ENCODE measurements around the gene ZNF536.

Gene ZNF536

GRCh38 chr19:30359936-30360335, 12.2 kb upstream of the ZNF536 start:
- TF ChIP-seq, protein P1, sequence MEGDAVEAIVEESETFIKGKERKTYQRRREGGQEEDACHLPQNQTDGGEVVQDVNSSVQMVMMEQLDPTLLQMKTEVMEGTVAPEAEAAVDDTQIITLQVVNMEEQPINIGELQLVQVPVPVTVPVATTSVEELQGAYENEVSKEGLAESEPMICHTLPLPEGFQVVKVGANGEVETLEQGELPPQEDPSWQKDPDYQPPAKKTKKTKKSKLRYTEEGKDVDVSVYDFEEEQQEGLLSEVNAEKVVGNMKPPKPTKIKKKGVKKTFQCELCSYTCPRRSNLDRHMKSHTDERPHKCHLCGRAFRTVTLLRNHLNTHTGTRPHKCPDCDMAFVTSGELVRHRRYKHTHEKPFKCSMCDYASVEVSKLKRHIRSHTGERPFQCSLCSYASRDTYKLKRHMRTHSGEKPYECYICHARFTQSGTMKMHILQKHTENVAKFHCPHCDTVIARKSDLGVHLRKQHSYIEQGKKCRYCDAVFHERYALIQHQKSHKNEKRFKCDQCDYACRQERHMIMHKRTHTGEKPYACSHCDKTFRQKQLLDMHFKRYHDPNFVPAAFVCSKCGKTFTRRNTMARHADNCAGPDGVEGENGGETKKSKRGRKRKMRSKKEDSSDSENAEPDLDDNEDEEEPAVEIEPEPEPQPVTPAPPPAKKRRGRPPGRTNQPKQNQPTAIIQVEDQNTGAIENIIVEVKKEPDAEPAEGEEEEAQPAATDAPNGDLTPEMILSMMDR (IDR thresholded peaks at IDR 0.05; ENCODE audit: low read depth, low read length), result no peak
- no peak for TF ChIP-seq EZH2phosphoT487 (IDR thresholded peaks at IDR 0.05; ENCODE audit: low read depth)
- H2AFZ ChIP-seq (ENCODE audit: low read depth, low read length), result no peak overlapping the region
- H3K9me3 ChIP-seq (ENCODE audit: insufficient read depth, low read length), result no peaks in the 10 kb centered on the region
- H3K9ac ChIP-seq (ENCODE audit: low read length), result no peak overlapping the region
- no peaks in the 10 kb centered on the region for H3K79me2 ChIP-seq (ENCODE audit: low read length)
- H3K4me3 ChIP-seq (ENCODE audit: low read length), result no peak overlapping the region
- no peak overlapping the region for H3K27ac ChIP-seq (ENCODE audit: low read length)
- peaks cover 11% of the 10 kb centered on the region; the same call in 1 of the 2 replicates for H3K27me3 ChIP-seq (ENCODE audit: low read depth, low read length)
- H3K4me1 ChIP-seq (ENCODE audit: low read length), result no peaks in the 10 kb centered on the region
- no peaks in the 10 kb centered on the region for H4K20me1 ChIP-seq (ENCODE audit: insufficient read depth, low read length)
- H3K4me2 ChIP-seq (ENCODE audit: low read length), result no peak overlapping the region
- no peaks in the 10 kb centered on the region for H3K36me3 ChIP-seq (replicated peaks; ENCODE audit: low read depth, low read length)

DNA sequence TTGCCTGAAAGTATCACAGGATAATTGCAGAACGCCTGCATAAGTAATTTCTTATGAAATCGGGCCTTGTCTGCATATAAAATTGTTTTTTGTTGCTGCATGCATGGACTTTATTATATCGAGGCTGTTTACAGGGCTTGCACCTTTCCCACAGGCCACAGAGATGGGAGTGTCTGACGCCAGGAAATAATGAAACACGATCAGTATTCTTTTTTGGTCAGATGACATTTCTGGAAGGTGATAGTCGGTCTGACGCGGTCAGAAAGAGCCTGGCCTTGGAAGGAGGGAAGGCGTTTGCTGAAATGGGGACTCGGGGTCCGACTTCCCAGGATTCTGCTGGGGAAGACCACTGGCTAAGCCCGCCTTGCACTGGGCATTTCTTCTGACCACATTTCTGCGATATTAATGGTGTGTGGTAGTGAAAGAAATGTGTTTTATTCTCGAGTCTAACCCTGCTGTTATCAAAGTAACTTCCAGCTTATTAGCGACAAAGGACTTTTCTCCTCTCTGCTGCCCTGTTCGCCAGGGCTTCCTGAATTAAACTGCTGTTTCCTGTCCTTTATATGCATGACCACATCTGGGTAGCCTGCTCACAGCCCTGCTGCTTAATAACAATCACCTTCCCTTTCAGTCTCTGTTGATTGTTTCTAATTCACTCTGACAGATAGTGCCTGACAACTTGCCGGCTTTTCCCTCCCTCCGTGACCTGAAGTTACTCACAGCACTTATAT, 11.6 kb upstream of the ZNF536 start:
- Histone ChIP-seq H3K4me2 (ENCODE audit: low read length) (no peak overlapping the region), H3K9me3 (ENCODE audit: insufficient read depth, low read length) (no peaks in the 10 kb centered on the region), H3K36me3 (replicated peaks; ENCODE audit: low read depth, low read length) (no peaks in the 10 kb centered on the region), H4K20me1 (ENCODE audit: insufficient read depth, low read length) (no peaks in the 10 kb centered on the region), H3K4me1 (ENCODE audit: low read length) (no peaks in the 10 kb centered on the region), H3K27me3 (ENCODE audit: low read depth, low read length) (peaks cover 11% of the 10 kb centered on the region; the same call in 1 of the 2 replicates), H3K9ac (ENCODE audit: low read length) (no peak overlapping the region), H3K4me3 (ENCODE audit: low read length) (no peak overlapping the region), H2AFZ (ENCODE audit: low read depth, low read length) (no peak overlapping the region), H3K27ac (ENCODE audit: low read length) (no peak overlapping the region), H3K79me2 (ENCODE audit: low read length) (no peaks in the 10 kb centered on the region)
- TF ChIP-seq EZH2phosphoT487 (IDR thresholded peaks at IDR 0.05; ENCODE audit: low read depth), result no peak
- TF ChIP-seq, protein P1 (IDR thresholded peaks at IDR 0.05; ENCODE audit: low read depth, low read length), result no peak

- H3K4me1 ChIP-seq (ENCODE audit: low read length), result no peaks in the 10 kb centered on the region
- H3K9me3 ChIP-seq (ENCODE audit: insufficient read depth, low read length), result no peaks in the 10 kb centered on the region
- TF ChIP-seq, protein P1 (IDR thresholded peaks at IDR 0.05; ENCODE audit: low read depth, low read length), result no peak
- no peak for TF ChIP-seq EZH2phosphoT487 (IDR thresholded peaks at IDR 0.05; ENCODE audit: low read depth)
- no peak overlapping the region for H2AFZ ChIP-seq (ENCODE audit: low read depth, low read length)
- H3K27me3 ChIP-seq (ENCODE audit: low read depth, low read length), result peaks cover 11% of the 10 kb centered on the region; the same call in 1 of the 2 replicates
- no peak overlapping the region for H3K4me2 ChIP-seq (ENCODE audit: low read length)
- no peaks in the 10 kb centered on the region for H3K36me3 ChIP-seq (replicated peaks; ENCODE audit: low read depth, low read length)
- no peaks in the 10 kb centered on the region for H3K79me2 ChIP-seq (ENCODE audit: low read length)
- H4K20me1 ChIP-seq (ENCODE audit: insufficient read depth, low read length), result no peaks in the 10 kb centered on the region
- no peak overlapping the region for H3K27ac ChIP-seq (ENCODE audit: low read length)
- no peak overlapping the region for H3K9ac ChIP-seq (ENCODE audit: low read length)
- H3K4me3 ChIP-seq (ENCODE audit: low read length), result no peak overlapping the region
Observed at GRCh38 chr19:30361107-30361447, 11.1 kb upstream of the ZNF536 start.

DNA sequence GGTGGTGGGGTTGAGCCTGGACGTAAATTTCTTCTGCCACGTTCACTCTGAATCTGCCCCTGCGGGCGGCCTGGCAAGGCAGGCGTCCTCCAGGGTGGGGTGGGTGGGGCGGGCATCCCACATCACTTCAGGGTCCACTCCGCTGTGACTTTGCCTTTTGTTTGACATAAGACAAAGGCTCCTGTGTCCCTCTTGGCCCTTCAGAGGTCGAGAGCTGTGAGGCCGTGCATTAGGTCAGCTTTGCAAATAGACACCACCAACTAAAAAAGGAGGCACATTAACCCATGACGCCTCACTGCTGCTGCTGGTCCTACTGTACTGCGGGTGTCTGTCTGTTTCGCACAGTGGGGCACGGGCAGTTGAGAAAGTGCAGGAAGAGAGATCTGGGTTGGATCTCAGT, 10.5 kb upstream of the ZNF536 start:
- TF ChIP-seq, protein P1 (IDR thresholded peaks at IDR 0.05; ENCODE audit: low read depth, low read length), result no peak
- TF ChIP-seq EZH2phosphoT487 (IDR thresholded peaks at IDR 0.05; ENCODE audit: low read depth), result no peak
- Histone ChIP-seq H3K27me3 (ENCODE audit: low read depth, low read length) (peaks cover 11% of the 10 kb centered on the region; the same call in 1 of the 2 replicates), H3K4me1 (ENCODE audit: low read length) (no peaks in the 10 kb centered on the region)

More for the DNA sequence above, 10.5 kb upstream of the ZNF536 start:
- Histone ChIP-seq H3K36me3 (replicated peaks; ENCODE audit: low read depth, low read length) (no peaks in the 10 kb centered on the region), H3K27ac (ENCODE audit: low read length) (no peak overlapping the region), H3K9me3 (ENCODE audit: insufficient read depth, low read length) (no peaks in the 10 kb centered on the region), H3K9ac (ENCODE audit: low read length) (no peak overlapping the region), H3K4me2 (ENCODE audit: low read length) (no peak overlapping the region), H4K20me1 (ENCODE audit: insufficient read depth, low read length) (no peaks in the 10 kb centered on the region), H3K4me3 (ENCODE audit: low read length) (no peak overlapping the region), H2AFZ (ENCODE audit: low read depth, low read length) (no peak overlapping the region), H3K79me2 (ENCODE audit: low read length) (no peaks in the 10 kb centered on the region)

Data from OCI-LY3 (cell line).